Upper lobe of left lung (tissue), 6 donors: ENCODE data around the gene CHIT1. TPM values are rescaled to one million over a fixed set of nuclear protein-coding genes. Genes with fewer than 3 reads are reported as not detected.
A peak's percentile ranks its signal among the peaks of the same experiment; 100 is the strongest.

Experiments
- ATAC-seq, 2 donors: fragments of 200-7000 bp; cut with Tn5 transposase; one replicate each; pipeline ENCODE4 v1.9.1; 2022; ENCODE audit warnings: mild to moderate bottlenecking in 2 of 2, moderate library complexity in 2 of 2; ENCODE audit not compliant: low FRiP score in 2 of 2
- DNase-seq, 2 donors: peaks; one replicate each; pipeline ENCODE4 v3.0.0-alpha.2; 2019 to 2020
- H3K27ac ChIP-seq, 4 donors: fragments of 200-600 bp; sonication (generic); one replicate each; pipeline ENCODE4 v1.5.1; 2016 to 2019
- H3K27me3 ChIP-seq, 4 donors: fragments of 200-600 bp; sonication (generic); one replicate each; pipeline ENCODE4 v1.5.1; 2017 to 2019
- H3K36me3 ChIP-seq, 4 donors: fragments of 200-600 bp; sonication (generic); one replicate each; pipeline ENCODE4 v1.5.1; 2016 to 2019
- H3K4me1 ChIP-seq, 4 donors: fragments of 200-600 bp; sonication (generic); one replicate each; pipeline ENCODE4 v1.5.1; 2018 to 2019
- H3K4me3 ChIP-seq, 4 donors: fragments of 200-600 bp; sonication (generic); one replicate each; pipeline ENCODE4 v1.5.1; 2017 to 2019; ENCODE audit warnings: mild to moderate bottlenecking in 2 of 4, moderate library complexity in 1 of 4
- H3K9me3 ChIP-seq, 4 donors: fragments of 200-600 bp; sonication (generic); one replicate each; pipeline ENCODE4 v1.5.1; 2018 to 2019
- CTCF ChIP-seq, 6 experiments: fragments of 450-650 bp in 4 of 6; fragments of 200-600 bp in 2 of 6; sonication (generic) in 2 of 6; IDR thresholded peaks; one replicate each; pipeline ENCODE4 v1.5.1; 2016 to 2019; ENCODE audit warnings: antibody characterized with exemption in 6 of 6
- EP300 ChIP-seq, 4 donors: sonication (generic); formaldehyde crosslinking; IDR thresholded peaks; one replicate each; pipeline ENCODE4 v1.5.1; 2017; ENCODE audit warnings: antibody characterized with exemption in 4 of 4, control low read depth in 2 of 4
- POLR2A ChIP-seq, 4 donors: fragments of 450-650 bp; IDR thresholded peaks; one replicate each; pipeline ENCODE4 v1.5.1; 2016 to 2017; ENCODE audit warnings: antibody characterized with exemption in 4 of 4, mild to moderate bottlenecking in 2 of 4
- POLR2AphosphoS5 ChIP-seq, 2 donors: sonication (generic); formaldehyde crosslinking; IDR thresholded peaks; one replicate each; pipeline ENCODE4 v1.5.1; 2017; ENCODE audit warnings: antibody characterized with exemption in 2 of 2
- WGBS, 2 donors: methylation state at CpG; one replicate each; pipeline ENCODE4 v1.1.5; 2017 to 2018; 5-methylcytosine and 5-hydroxymethylcytosine counted together
- total RNA-seq, 6 donors: library from RNA; depleted of rRNA in 4 of 6; stranded (reverse); fragments of >200 nt in 4 of 6; gene quantifications; one replicate each; pipeline versions ENCODE4 v1.1.0 to v1.2.1, GENCODE V29; 2016 to 2021
- donor health status: DM: no; HTN: no; CAD: no; lungs with moderate emphysema.
- donor health status: DM: no; HTN: yes; CAD: no; lungs with severe emphysema.

The CHIT1 gene
- total RNA-seq, 6 donors from 2014 or later: 2.0 to 97.4 (median 3.7) TPM

- Histone ChIP-seq H3K36me3 (peaks cover 0 to 5% (median 0%) of the 10 kb centered on the region in 4 donors), H3K27me3 (no peaks in the 10 kb centered on the region), H3K9me3 (no peaks in the 10 kb centered on the region), H3K4me1 (peaks cover 3 to 19% (median 16%) of the 10 kb centered on the region in 4 donors), H3K27ac (no peak overlapping the region), H3K4me3 (no peak overlapping the region)
- ATAC-seq: no peak
- TF ChIP-seq POLR2AphosphoS5 (IDR thresholded peaks at IDR 0.05) (peak in 1 of 2 donors; percentile 19), CTCF (IDR thresholded peaks at IDR 0.05) (no peak)
- 88 to 97% methylated on average over 9 of the region's 9 CpGs for WGBS, 2 donors
- no peak for DNase-seq
Measured at GRCh38 chr1:203176273-203177035, 53.0 kb downstream of the CHIT1 start.

GRCh38 chr1:203175827-203176241, 53.6 kb downstream of the CHIT1 start:
- peak in 1 of 2 donors; percentile 49 for ATAC-seq
- WGBS, 2 donors: 48 to 52% methylated on average over 9 of the region's 9 CpGs

GRCh38 chr1:203175237-203175826, 54.1 kb downstream of the CHIT1 start, which contains the start of gene MYBPH:
MYBPH (minus strand) TSS chr1:203175826; CDS start chr1:203175755, 71 bp downstream.
- ATAC-seq (no peak), DNase-seq (no peak)
- H3K4me3 ChIP-seq: no peak within 1 kb of the TSS
- no peaks in the 10 kb centered on the region for H3K27me3 ChIP-seq
- no peak within 1 kb of the TSS for H3K27ac ChIP-seq
- peaks cover 3 to 19% (median 16%) of the 10 kb centered on the region in 4 donors for H3K4me1 ChIP-seq
- H3K36me3 ChIP-seq: peaks cover 0 to under 1% (median 0%) of the 10 kb centered on the region in 4 donors
- TF ChIP-seq CTCF (IDR thresholded peaks at IDR 0.05) (no peak), POLR2AphosphoS5 (IDR thresholded peaks at IDR 0.05) (no peak), POLR2A (IDR thresholded peaks at IDR 0.05) (no peak), EP300 (IDR thresholded peaks at IDR 0.05) (no peak)
- no peaks in the 10 kb centered on the region for H3K9me3 ChIP-seq
- 85% methylated on average over 5 of the region's 5 CpGs; no CpG with 5 or more reads in 1 of the 2 donors for WGBS, 2 donors

More at GRCh38 chr1:203175827-203176241, 53.6 kb downstream of the CHIT1 start:
- no peaks in the 10 kb centered on the region for H3K27me3 ChIP-seq
- DNase-seq: peak in 1 of 2 donors; percentile 59
- no peak overlapping the region for H3K27ac ChIP-seq
- TF ChIP-seq EP300 (IDR thresholded peaks at IDR 0.05): no peak
- TF ChIP-seq POLR2A (IDR thresholded peaks at IDR 0.05): no peak
- TF ChIP-seq POLR2AphosphoS5 (IDR thresholded peaks at IDR 0.05): peak in 1 of 2 donors; percentile 37
- no peak for TF ChIP-seq CTCF (IDR thresholded peaks at IDR 0.05)
- peaks cover 3 to 19% (median 16%) of the 10 kb centered on the region in 4 donors for H3K4me1 ChIP-seq
- H3K36me3 ChIP-seq: peaks cover 0 to 5% (median 0%) of the 10 kb centered on the region in 4 donors
- H3K9me3 ChIP-seq: no peaks in the 10 kb centered on the region
- H3K4me3 ChIP-seq: no peak overlapping the region

GRCh38 chr1:203174324-203174985, 55.0 kb downstream of the CHIT1 start:
- 90 to 94% methylated on average over 2 to 12 of the region's 12 CpGs for WGBS, 2 donors
- no peaks in the 10 kb centered on the region for H3K9me3 ChIP-seq
- no peaks in the 10 kb centered on the region for H3K36me3 ChIP-seq
- no peak for TF ChIP-seq POLR2A (IDR thresholded peaks at IDR 0.05)
- DNase-seq (peak in 1 of 2 donors; percentile 66), ATAC-seq (no peak)
- H3K27ac ChIP-seq: no peak overlapping the region
- no peaks in the 10 kb centered on the region for H3K27me3 ChIP-seq
- H3K4me1 ChIP-seq: peaks cover 3 to 19% (median 16%) of the 10 kb centered on the region in 4 donors
- no peak overlapping the region for H3K4me3 ChIP-seq

GRCh38 chr1:203173566-203173965, 55.9 kb downstream of the CHIT1 start:
- no peaks in the 10 kb centered on the region for H3K9me3 ChIP-seq
- no peaks in the 10 kb centered on the region for H3K36me3 ChIP-seq
- DNase-seq (no peak), ATAC-seq (no peak)
- no peaks in the 10 kb centered on the region for H3K27me3 ChIP-seq
- no peak for TF ChIP-seq POLR2A (IDR thresholded peaks at IDR 0.05)
- no peak overlapping the region for H3K4me3 ChIP-seq
- no peak overlapping the region for H3K27ac ChIP-seq
- peaks cover 3 to 19% (median 16%) of the 10 kb centered on the region in 4 donors for H3K4me1 ChIP-seq
- 90 to 100% methylated on average over 5 of the region's 5 CpGs for WGBS, 2 donors
